BJ (cell line): ENCODE measurements around the gene PCYT1B. TPM values are rescaled to one million over a fixed set of nuclear protein-coding genes. Genes with fewer than 3 reads are reported as not detected.

Source experiments
- CTCF ChIA-PET: fragments of 350-600 bp; formaldehyde crosslinking; extraction: SDS; loops from one replicate; lab custom pipeline; 2021; ENCODE audit warnings: antibody characterized with exemption, inconsistent platforms; lab: Yijun Ruan, JAX
- POLR2A ChIA-PET: fragments of 300-600 bp; sonication (Branson Sonifier 250); formaldehyde crosslinking; extraction: SDS; loops from one replicate; lab custom pipeline; 2021; ENCODE audit warnings: antibody characterized with exemption; lab: Charles Lee
- DNase-seq: peaks from one replicate; pipeline ENCODE4 v3.0.0-alpha.2; 2011; ENCODE audit warnings: low read depth
- H3K27me3 ChIP-seq: 2 replicates; pipeline ENCODE4 v1.6.0; 2011; ENCODE audit warnings: low read length; ENCODE audit not compliant: control insufficient read depth, insufficient read depth
- H3K36me3 ChIP-seq: 2 replicates; pipeline ENCODE4 v1.5.1; 2011; ENCODE audit warnings: low read length; ENCODE audit not compliant: control insufficient read depth, insufficient read depth
- H3K4me3 ChIP-seq: 2 replicates; pipeline ENCODE4 v1.5.1; 2011; ENCODE audit warnings: low read depth, mild to moderate bottlenecking, control low read depth, low read length
- polyA plus RNA-seq: library from polyadenylated mRNA; depleted of rRNA; stranded (reverse); fragments of >200 nt; gene quantifications from 2 replicates; pipeline ENCODE4 v1.2.3, GENCODE V29; 2011
- TF ChIP-seq, protein P1 (sequence below): IDR thresholded peaks from 2 replicates; pipeline ENCODE4 v1.5.1; 2011; ENCODE audit warnings: low read depth, mild to moderate bottlenecking, control low read depth, inconsistent platforms, low read length, moderate library complexity; ENCODE audit not compliant: insufficient read depth

Gene PCYT1B
- polyA plus RNA-seq, 1 experiment: not detected

- ChIA-PET CTCF (no interaction called here), POLR2A (no interaction called here)
- Histone ChIP-seq H3K27me3 (no peaks in the 10 kb centered on the region), H3K36me3 (no peaks in the 10 kb centered on the region), H3K4me3 (no peak overlapping the region)
- no peak for DNase-seq
- TF ChIP-seq, protein P1, sequence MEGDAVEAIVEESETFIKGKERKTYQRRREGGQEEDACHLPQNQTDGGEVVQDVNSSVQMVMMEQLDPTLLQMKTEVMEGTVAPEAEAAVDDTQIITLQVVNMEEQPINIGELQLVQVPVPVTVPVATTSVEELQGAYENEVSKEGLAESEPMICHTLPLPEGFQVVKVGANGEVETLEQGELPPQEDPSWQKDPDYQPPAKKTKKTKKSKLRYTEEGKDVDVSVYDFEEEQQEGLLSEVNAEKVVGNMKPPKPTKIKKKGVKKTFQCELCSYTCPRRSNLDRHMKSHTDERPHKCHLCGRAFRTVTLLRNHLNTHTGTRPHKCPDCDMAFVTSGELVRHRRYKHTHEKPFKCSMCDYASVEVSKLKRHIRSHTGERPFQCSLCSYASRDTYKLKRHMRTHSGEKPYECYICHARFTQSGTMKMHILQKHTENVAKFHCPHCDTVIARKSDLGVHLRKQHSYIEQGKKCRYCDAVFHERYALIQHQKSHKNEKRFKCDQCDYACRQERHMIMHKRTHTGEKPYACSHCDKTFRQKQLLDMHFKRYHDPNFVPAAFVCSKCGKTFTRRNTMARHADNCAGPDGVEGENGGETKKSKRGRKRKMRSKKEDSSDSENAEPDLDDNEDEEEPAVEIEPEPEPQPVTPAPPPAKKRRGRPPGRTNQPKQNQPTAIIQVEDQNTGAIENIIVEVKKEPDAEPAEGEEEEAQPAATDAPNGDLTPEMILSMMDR: no peak
These were observed 21.0 kb upstream of the PCYT1B start for GRCh38 chrX:24668111-24668510.

- H3K36me3 ChIP-seq: no peaks in the 10 kb centered on the region
- H3K27me3 ChIP-seq: no peaks in the 10 kb centered on the region
- DNase-seq: no peak
- H3K4me3 ChIP-seq: no peak overlapping the region
- TF ChIP-seq, protein P1: no peak
- CTCF ChIA-PET: no interaction called here
- POLR2A ChIA-PET: no interaction called here
These were observed 15.2 kb upstream of the PCYT1B start for GRCh38 chrX:24662352-24662751.

DNA sequence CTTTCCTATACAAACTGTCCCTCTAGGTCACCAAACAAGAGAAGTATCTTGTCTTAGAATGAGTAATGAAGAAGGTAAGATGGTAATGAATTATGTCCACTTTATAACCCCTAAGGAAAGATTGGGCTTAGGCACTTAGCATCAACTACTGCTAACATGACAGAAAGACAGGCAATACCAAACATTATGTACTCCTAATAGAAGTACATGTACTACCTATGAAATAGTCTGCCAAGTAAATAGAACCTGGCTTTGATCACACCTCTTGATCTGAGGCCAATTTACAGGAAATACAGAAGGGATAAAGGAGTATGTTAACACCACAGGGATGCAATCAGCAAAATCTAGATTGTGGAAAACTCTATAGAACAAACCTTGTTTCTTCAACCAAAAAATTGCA is 14.1 kb upstream of the PCYT1B start:
- no peaks in the 10 kb centered on the region for H3K36me3 ChIP-seq
- CTCF ChIA-PET: no interaction called here
- H3K27me3 ChIP-seq: no peaks in the 10 kb centered on the region
- DNase-seq: no peak
- TF ChIP-seq, protein P1: no peak
- no peak overlapping the region for H3K4me3 ChIP-seq
- POLR2A ChIA-PET: no interaction called here

- ChIA-PET POLR2A (no interaction called here), CTCF (no interaction called here)
- H3K27me3 ChIP-seq: no peaks in the 10 kb centered on the region
- no peak overlapping the region for H3K4me3 ChIP-seq
- TF ChIP-seq, protein P1: no peak
- no peaks in the 10 kb centered on the region for H3K36me3 ChIP-seq
- DNase-seq: no peak
These were observed 12.5 kb upstream of the PCYT1B start for GRCh38 chrX:24659646-24660045.

GRCh38 chrX:24659106-24659505 is 12.0 kb upstream of the PCYT1B start:
- DNase-seq: no peak
- H3K36me3 ChIP-seq: no peaks in the 10 kb centered on the region
- H3K27me3 ChIP-seq: no peaks in the 10 kb centered on the region
- no peak overlapping the region for H3K4me3 ChIP-seq
- TF ChIP-seq, protein P1: no peak
- POLR2A ChIA-PET: no interaction called here
- CTCF ChIA-PET: no interaction called here
